Activated CD4-positive, alpha-beta T cell treated with anti-CD3 and anti-CD28 coated beads, Interleukin-2, amount 10 ng/mL, durations not matched to agents 7 days and 5 days (primary cell): ENCODE data around the gene KDM4F. TPM values are rescaled to one million over a fixed set of nuclear protein-coding genes. Genes with fewer than 3 reads are reported as not detected.

Experiments used
- CTCF ChIA-PET: fragments of 350-600 bp; sonication (Branson Sonifier 250); formaldehyde crosslinking; loops from one replicate; lab custom pipeline; 2021; ENCODE audit warnings: antibody characterized with exemption; lab: Charles Lee
- POLR2A ChIA-PET: fragments of 350-600 bp; sonication (Branson Sonifier 250); formaldehyde crosslinking; loops from one replicate; lab custom pipeline; 2021; ENCODE audit warnings: antibody characterized with exemption; lab: Charles Lee
- DNase-seq: peaks from one replicate; pipeline ENCODE4 v3.0.0-alpha.2; 2020
- H3K27ac Mint-ChIP-seq: one replicate; pipeline ENCODE4 v1.8.0; 2021; ENCODE audit warnings: mild to moderate bottlenecking, moderate library complexity, mixed read lengths
- H3K27me3 Mint-ChIP-seq: one replicate; pipeline ENCODE4 v1.8.0; 2021; ENCODE audit warnings: mixed read lengths
- H3K36me3 Mint-ChIP-seq: one replicate; pipeline ENCODE4 v1.8.0; 2021; ENCODE audit warnings: low read depth, mixed read lengths
- H3K4me1 Mint-ChIP-seq: one replicate; pipeline ENCODE4 v1.8.0; 2021; ENCODE audit warnings: mixed read lengths
- H3K4me3 Mint-ChIP-seq: one replicate; pipeline ENCODE4 v1.8.0; 2021; ENCODE audit warnings: mild to moderate bottlenecking, moderate library complexity, mixed read lengths
- H3K9me3 Mint-ChIP-seq: one replicate; pipeline ENCODE4 v1.8.0; 2021; ENCODE audit warnings: mixed read lengths
- total RNA-seq, 2 experiments: library from RNA; stranded (reverse); gene quantifications; one replicate each; pipeline ENCODE4 v1.2.3, GENCODE V29; 2021

KDM4F gene
- total RNA-seq, 2 experiments from 2014 or later, result not detected

DNA sequence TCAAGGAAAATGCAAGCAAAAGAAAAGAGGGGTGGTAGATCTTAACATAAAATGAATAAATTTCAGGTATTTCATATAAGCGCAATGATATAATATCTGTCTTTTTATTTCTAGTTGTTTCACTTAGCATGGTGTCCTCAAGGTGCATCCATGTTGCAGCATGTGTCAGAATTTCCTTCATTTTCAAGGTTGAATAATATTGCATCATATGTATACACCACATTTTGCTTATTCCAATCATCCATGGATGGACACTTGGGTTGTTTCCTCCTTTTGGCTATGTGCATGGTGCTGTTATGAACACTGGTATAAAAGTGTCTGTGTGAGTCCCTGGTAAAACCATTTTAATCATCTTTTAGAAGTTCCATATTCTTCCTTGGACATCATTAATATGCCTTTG lies 7.0 kb upstream of the KDM4F start:
- CTCF ChIA-PET, result no interaction called here
- POLR2A ChIA-PET, result no interaction called here

DNA sequence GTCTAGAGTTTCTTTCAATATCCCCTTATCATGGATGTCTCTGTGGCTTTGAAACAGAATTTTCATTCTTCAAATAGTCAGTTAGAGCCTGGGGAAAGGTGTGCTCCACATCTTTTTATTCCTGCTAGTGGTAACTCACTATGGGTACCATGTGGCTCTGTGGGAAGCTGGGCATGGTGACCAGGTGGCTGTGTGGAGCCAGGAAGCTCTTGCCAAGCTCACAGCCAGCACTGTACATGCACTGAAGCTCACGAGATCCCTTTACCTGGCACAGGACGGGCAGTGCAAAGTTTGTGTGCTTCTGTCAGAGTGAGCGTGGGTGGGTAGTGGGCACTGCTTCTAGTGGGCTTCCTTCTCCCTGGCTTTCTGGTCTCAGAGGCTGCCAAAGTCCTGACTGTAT lies 6.3 kb upstream of the KDM4F start:
- Mint-ChIP-seq H3K4me1 (no peaks in the 10 kb centered on the region), H3K27me3 (peaks cover 45% of the 10 kb centered on the region), H3K4me3 (no peak overlapping the region), H3K9me3 (no peaks in the 10 kb centered on the region), H3K36me3 (no peaks in the 10 kb centered on the region), H3K27ac (no peak overlapping the region)
- ChIA-PET CTCF (no interaction called here), POLR2A (no interaction called here)
- DNase-seq, result no peak

More for the DNA sequence above, 7.0 kb upstream of the KDM4F start:
- Mint-ChIP-seq H3K9me3 (no peaks in the 10 kb centered on the region), H3K36me3 (no peaks in the 10 kb centered on the region), H3K4me3 (no peak overlapping the region), H3K27me3 (peaks cover 43% of the 10 kb centered on the region), H3K4me1 (no peaks in the 10 kb centered on the region), H3K27ac (no peak overlapping the region)
- DNase-seq, result no peak

DNA sequence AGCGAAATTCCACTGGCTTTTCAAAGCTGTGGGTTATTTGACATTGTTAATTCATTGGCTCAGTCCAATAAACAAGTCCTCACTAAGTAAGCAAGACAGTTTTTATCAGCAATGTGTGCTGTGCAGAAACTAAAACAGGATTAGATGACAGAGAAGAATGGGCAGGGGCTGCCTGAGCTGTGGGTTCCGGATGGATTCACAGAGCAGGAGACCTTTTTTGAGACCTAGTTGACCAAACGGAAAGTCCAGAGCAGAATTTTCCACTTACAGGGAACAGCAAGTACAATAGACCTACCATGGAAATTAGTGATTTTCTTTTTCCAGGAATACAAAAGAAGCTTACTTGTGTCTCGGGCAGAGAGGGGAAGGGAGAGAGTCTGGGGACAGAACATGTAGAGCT lies 5.2 kb upstream of the KDM4F start:
- no peaks in the 10 kb centered on the region for H3K36me3 Mint-ChIP-seq
- peaks cover 38% of the 10 kb centered on the region for H3K27me3 Mint-ChIP-seq
- H3K27ac Mint-ChIP-seq, result no peak overlapping the region
- ChIA-PET POLR2A (no interaction called here), CTCF (interaction anchor here (0.6 to 1.6 kb wide), 2 partner anchors 70 to 879 kb away, joined by 3 read pairs; no protein-coding TSS in a partner anchor)
- H3K9me3 Mint-ChIP-seq, result no peaks in the 10 kb centered on the region
- no peak overlapping the region for H3K4me3 Mint-ChIP-seq
- DNase-seq, result no peak
- no peaks in the 10 kb centered on the region for H3K4me1 Mint-ChIP-seq

DNA sequence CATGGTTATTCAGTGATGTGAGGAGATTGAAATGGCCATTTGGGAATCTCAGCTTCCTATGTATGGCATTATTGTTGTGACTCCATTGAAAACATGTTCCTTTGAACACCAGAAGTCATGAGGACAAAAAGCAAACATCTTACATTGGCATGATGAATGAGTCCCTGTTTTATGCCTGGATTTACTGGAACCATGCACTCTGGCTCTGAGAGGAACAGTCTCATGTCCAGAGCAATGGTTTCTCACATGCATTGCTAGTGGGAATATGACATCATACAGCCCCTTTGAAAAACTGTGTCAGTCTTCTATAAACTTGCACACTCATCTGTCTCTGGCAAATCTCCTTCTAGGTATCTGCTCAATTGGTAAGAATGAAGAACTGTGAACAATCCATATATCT lies 3.4 kb upstream of the KDM4F start:
- H3K27me3 Mint-ChIP-seq, result peaks cover 38% of the 10 kb centered on the region
- H3K4me3 Mint-ChIP-seq, result no peak overlapping the region
- ChIA-PET CTCF (interaction anchor here (0.5 kb wide), 1 partner anchor 565 kb away, joined by 4 read pairs; no protein-coding TSS in a partner anchor), POLR2A (no interaction called here)
- H3K9me3 Mint-ChIP-seq, result no peaks in the 10 kb centered on the region
- no peaks in the 10 kb centered on the region for H3K4me1 Mint-ChIP-seq
- H3K36me3 Mint-ChIP-seq, result no peaks in the 10 kb centered on the region
- no peak overlapping the region for H3K27ac Mint-ChIP-seq
- no peak for DNase-seq

DNA sequence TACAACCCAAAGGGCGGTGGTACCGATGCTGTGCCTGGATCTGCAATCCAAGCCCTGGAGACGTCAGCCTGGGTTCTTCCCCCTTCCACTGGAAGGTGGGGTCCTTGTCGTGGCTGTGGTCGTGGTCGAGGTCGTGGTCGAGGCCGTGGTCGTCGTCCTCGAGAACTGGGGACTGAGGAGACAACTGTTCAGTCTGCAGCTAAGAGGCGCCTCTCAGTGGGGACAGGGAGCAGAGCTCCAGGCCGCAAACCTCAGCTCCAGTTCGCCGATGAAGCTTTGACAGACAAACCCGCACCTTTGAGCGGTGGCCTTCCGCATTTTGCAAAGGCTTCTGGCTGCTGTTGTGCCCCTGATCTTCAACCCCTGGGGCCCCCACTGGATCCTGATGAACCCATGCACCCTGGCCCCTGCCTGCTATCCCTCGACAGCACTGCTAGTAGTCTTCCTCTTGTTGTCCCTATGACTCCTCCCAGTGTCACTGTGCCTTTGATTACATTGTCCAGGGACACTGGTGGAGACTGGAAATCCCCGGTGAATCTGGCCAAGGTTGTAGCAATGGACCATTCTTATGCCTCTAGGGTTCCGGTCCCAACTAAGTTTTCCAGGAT lies 1.5 kb downstream of the KDM4F start:
- ChIA-PET POLR2A (no interaction called here), CTCF (interaction anchor here (0.5 kb wide), 1 partner anchor 651 kb away, joined by 3 read pairs; no protein-coding TSS in a partner anchor)

DNA sequence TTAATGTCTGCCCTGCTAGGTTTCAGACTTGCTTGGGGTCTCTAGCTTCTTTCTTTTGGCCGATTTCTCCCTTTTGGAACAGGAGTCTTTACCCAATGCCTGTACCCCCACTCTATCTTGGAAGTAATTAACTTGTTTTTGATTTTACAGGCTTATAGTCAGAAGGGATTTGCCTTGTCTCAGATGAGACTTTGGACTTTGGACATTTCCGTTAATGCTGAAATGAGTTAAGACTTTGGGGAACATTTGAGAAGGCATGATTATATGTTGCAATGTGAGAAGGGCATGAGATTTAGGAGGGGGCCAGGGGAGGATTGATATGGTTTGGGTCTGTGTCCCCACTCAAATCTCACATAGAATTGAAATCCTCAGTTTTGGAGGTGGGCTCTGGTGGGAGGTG lies 5.1 kb downstream of the KDM4F start:
- Mint-ChIP-seq H3K4me1 (no peaks in the 10 kb centered on the region), H3K27me3 (peaks cover 28% of the 10 kb centered on the region), H3K9me3 (no peaks in the 10 kb centered on the region), H3K27ac (no peak overlapping the region), H3K36me3 (no peaks in the 10 kb centered on the region), H3K4me3 (no peak overlapping the region)
- POLR2A ChIA-PET, result no interaction called here
- CTCF ChIA-PET, result no interaction called here
- DNase-seq, result no peak

More for the DNA sequence above, 1.5 kb downstream of the KDM4F start:
- no peaks in the 10 kb centered on the region for H3K9me3 Mint-ChIP-seq
- no peaks in the 10 kb centered on the region for H3K4me1 Mint-ChIP-seq
- DNase-seq, result no peak
- peaks cover 40% of the 10 kb centered on the region for H3K27me3 Mint-ChIP-seq
- H3K4me3 Mint-ChIP-seq, result no peak overlapping the region
- no peaks in the 10 kb centered on the region for H3K36me3 Mint-ChIP-seq
- no peak overlapping the region for H3K27ac Mint-ChIP-seq

DNA sequence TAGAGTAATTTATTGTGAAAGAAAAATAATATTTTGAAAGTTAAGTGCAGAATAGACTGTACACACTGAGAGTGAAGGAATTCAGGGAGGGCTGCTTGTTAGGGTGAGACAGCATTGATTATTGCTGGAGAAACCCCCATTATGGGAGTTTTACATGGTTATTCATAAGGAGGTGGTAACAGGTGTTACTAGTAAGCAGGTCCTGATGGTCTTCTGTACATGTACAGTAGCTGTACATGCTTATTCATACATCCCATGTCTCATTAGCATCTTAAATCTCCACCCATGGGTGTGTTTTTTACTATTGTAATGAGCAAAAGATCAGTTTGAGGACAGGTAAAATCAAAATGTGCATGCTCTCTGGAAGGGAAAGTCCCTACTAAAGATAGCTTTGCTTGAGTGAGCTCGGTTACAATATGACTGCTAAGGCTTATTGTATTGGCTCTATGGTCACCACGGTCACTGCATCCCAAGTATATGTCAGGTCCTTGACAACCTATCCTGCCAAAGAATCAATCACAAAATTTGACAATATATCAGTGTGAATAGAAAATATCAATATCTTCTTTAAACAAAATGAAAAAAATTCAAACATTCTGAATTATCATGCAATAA lies 6.2 kb downstream of the KDM4F start:
- ChIA-PET CTCF (interaction anchor here (1.2 kb wide), 1 partner anchor 12 kb away, joined by 3 read pairs; no protein-coding TSS in a partner anchor), POLR2A (no interaction called here)
- Mint-ChIP-seq H3K27ac (no peak overlapping the region), H3K4me3 (no peak overlapping the region), H3K36me3 (no peaks in the 10 kb centered on the region), H3K9me3 (no peaks in the 10 kb centered on the region), H3K4me1 (no peaks in the 10 kb centered on the region), H3K27me3 (peaks cover 34% of the 10 kb centered on the region)
- DNase-seq, result no peak

DNA sequence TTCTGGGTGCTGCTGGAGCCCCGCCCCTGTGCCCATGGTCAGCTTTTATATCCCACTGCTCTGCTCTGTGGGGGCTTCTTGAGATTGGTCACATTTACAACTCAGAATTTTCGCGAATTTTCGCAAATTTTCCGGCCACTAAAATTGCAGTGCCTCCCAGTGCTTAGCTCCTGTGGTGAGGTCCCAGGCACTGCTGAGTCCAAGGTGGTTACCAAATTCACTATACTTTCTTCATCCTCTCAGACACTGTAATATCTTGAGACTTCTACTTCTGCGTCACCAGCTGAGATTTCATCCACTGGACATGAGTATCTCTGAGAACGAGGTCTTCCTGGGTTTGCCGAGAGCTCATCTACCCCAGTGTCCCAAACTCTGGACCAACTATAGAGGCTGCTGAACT lies 8.7 kb downstream of the KDM4F start:
- no peak for DNase-seq
- H3K27ac Mint-ChIP-seq, result no peak overlapping the region
- no peaks in the 10 kb centered on the region for H3K9me3 Mint-ChIP-seq
- POLR2A ChIA-PET, result no interaction called here
- H3K4me1 Mint-ChIP-seq, result no peaks in the 10 kb centered on the region
- no peaks in the 10 kb centered on the region for H3K36me3 Mint-ChIP-seq
- CTCF ChIA-PET, result interaction anchor here (0.5 kb wide), 1 partner anchor 1301 kb away, joined by 5 read pairs; no protein-coding TSS in a partner anchor
- peaks cover 50% of the 10 kb centered on the region for H3K27me3 Mint-ChIP-seq
- no peak overlapping the region for H3K4me3 Mint-ChIP-seq

DNA sequence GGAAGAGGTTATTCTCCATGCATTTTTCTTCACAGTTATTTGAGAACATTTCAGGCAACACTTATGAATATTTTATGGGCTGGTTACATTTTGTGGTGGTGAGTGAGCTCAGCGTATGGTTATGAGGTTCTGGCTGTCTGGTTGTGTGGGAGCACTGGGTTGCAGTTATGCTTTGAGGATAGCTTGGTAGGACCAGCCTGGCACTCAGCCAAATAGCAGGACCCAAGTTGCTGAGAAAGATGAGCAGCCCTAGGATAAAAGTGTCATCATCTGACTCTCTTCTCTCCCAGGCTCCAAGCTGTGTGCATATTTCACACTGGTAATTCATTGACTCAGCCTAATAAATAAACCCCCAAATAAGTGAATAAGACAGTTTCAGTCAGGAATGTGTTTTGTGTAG lies 9.4 kb downstream of the KDM4F start:
- Mint-ChIP-seq H3K27ac (no peak overlapping the region), H3K27me3 (peaks cover 48% of the 10 kb centered on the region), H3K4me3 (no peak overlapping the region), H3K36me3 (no peaks in the 10 kb centered on the region), H3K9me3 (no peaks in the 10 kb centered on the region), H3K4me1 (no peaks in the 10 kb centered on the region)
- no peak for DNase-seq
- ChIA-PET POLR2A (no interaction called here), CTCF (interaction anchor here (0.5 to 1.5 kb wide), 2 partner anchors 92 to 1302 kb away, joined by 4 to 5 read pairs; no protein-coding TSS in a partner anchor)

DNA sequence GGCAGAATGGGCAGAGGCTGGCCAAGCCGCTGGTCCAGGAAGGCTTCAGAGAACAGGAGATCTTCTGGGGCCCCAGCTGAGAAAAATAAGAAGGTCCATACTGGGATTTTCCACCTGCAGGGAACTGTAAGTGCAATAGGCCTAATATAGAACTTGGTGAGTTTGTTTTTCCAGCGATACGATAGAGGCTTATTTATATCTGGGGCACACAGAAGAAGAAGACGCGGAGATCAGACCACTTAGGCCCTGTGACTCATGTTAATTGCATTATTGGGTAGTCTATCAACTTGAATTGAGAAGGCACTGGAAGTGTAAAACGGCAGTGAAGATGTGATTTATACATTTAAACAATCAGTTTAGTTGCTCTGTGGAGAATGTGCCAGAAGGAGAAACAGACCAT lies 9.8 kb downstream of the KDM4F start:
- H3K9me3 Mint-ChIP-seq, result no peaks in the 10 kb centered on the region
- no peak for DNase-seq

DNA sequence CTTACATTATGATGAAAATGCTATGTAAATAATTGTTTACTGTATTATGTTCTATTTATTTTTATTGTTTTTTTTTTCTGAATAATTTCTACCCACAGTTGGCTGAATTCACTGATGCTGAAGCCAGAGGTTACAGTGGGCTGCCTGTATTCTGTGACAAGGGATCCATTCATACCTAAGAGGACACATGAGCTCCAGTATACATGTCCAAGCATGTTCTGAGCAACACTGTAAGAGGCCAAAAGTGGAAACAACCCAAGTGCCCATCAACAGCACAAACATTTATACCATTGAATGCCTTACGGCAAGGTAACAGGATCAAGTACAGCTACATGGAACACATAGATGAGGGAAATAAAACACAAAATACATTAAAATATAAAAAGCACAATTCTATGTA lies 16.1 kb downstream of the KDM4F start:
- no peak overlapping the region for H3K27ac Mint-ChIP-seq
- POLR2A ChIA-PET, result no interaction called here
- DNase-seq, result no peak
- no peak overlapping the region for H3K4me3 Mint-ChIP-seq
- H3K27me3 Mint-ChIP-seq, result peaks cover 25% of the 10 kb centered on the region
- H3K9me3 Mint-ChIP-seq, result no peaks in the 10 kb centered on the region
- peaks cover 4% of the 10 kb centered on the region for H3K36me3 Mint-ChIP-seq
- CTCF ChIA-PET, result no interaction called here
- peaks cover 18% of the 10 kb centered on the region for H3K4me1 Mint-ChIP-seq

More for the DNA sequence above, 9.8 kb downstream of the KDM4F start:
- Mint-ChIP-seq H3K36me3 (no peaks in the 10 kb centered on the region), H3K4me3 (no peak overlapping the region), H3K27me3 (peaks cover 48% of the 10 kb centered on the region), H3K4me1 (no peaks in the 10 kb centered on the region), H3K27ac (no peak overlapping the region)
- POLR2A ChIA-PET, result no interaction called here
- CTCF ChIA-PET, result interaction anchor here (1.5 kb wide), 1 partner anchor 91 kb away, joined by 4 read pairs; no protein-coding TSS in a partner anchor

DNA sequence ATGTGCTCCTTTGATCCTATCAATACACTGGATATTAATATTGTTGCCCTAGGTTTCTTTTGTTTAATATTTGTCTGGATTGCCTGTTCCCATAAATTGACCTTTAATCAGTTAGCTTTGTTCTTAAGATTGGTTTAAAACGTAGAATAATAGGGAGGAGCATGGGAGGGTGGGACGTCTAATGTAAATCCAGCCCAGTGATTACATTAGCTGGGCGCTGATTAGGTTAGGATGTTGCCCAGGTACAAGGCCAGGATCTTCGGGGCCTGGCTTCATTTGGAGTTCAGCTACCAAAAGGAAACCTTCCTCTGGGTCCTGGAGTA lies 17.5 kb downstream of the KDM4F start, which contains the start of gene SRSF8:
Gene SRSF8, plus strand, starts transcription at position 204 of the 323 bp plus-strand sequence. CDS start 308 bp downstream, outside the sequence.
- H3K9me3 Mint-ChIP-seq, result no peaks in the 10 kb centered on the region
- no peak for DNase-seq
- peak within 1 kb of the TSS; percentile 98 for H3K27ac Mint-ChIP-seq
- peaks cover 14% of the 10 kb centered on the region for H3K27me3 Mint-ChIP-seq
- ChIA-PET CTCF (interaction anchor here (0.7 to 16.1 kb wide), 11 partner anchors 11 to 725 kb away, joined by 3 to 165 read pairs (median 8); partner anchors contain the start of gene ENDOD1), POLR2A (interaction anchor here (0.9 kb wide), 1 partner anchor 165 kb away, joined by 4 read pairs; the partner anchor contains the start of gene SESN3)
- H3K4me3 Mint-ChIP-seq, result peak within 1 kb of the TSS; percentile 88
- H3K4me1 Mint-ChIP-seq, result peaks cover 27% of the 10 kb centered on the region
- H3K36me3 Mint-ChIP-seq, result peaks cover 11% of the 10 kb centered on the region
